ENCODE data around the gene FBXL7.

- TF ChIP-seq CTCF (IDR thresholded peaks at IDR 0.05) (no peak), POLR2A (IDR thresholded peaks at IDR 0.05) (no peak)
These were observed 187.4 kb downstream of the FBXL7 start for GRCh38 chr5:15687401-15687800.
